ENCODE measurements around the gene ABCB9. TPM values are rescaled to one million over a fixed set of nuclear protein-coding genes. Genes with fewer than 3 reads are reported as not detected.

Gene ABCB9
- total RNA-seq, 4 donors from 2014 or later: 1.5 to 9.2 (median 1.7) TPM

DNA sequence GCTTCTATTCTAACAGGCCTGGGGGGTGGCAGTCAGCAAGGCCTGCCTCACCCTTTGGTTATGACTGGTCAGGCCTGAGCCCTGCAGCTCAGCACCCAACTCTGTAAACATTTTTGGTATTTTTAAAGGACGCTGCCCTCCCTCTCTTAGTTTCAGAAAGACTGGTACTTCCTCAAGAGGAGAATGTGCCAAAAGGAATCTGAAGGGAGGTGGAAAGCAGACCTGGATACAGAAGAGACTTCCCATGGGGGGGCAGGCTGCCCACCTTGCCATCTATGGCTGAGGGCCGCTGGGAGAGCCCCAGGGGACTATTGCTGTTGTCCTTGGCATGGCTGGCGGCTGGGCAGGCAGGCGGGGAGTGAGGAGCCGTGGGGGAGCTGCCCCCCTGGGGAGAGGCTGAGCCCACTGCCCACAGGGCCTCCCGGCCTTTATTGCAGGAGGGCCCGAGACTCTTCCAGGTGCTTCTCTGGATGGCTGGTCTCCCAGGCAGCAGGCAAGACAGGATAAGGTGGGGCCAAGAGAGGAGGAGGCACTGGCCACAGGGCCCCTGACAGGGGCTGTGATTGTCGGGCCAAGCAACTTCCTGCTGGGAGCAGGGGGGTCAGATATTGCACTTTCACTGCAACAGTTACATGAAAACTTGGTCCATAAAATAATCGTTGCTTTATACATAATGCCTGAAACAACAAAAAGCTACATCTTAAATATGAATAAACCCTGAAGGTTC is 17.7 kb upstream of the ABCB9 start:
- TF ChIP-seq, protein P1, sequence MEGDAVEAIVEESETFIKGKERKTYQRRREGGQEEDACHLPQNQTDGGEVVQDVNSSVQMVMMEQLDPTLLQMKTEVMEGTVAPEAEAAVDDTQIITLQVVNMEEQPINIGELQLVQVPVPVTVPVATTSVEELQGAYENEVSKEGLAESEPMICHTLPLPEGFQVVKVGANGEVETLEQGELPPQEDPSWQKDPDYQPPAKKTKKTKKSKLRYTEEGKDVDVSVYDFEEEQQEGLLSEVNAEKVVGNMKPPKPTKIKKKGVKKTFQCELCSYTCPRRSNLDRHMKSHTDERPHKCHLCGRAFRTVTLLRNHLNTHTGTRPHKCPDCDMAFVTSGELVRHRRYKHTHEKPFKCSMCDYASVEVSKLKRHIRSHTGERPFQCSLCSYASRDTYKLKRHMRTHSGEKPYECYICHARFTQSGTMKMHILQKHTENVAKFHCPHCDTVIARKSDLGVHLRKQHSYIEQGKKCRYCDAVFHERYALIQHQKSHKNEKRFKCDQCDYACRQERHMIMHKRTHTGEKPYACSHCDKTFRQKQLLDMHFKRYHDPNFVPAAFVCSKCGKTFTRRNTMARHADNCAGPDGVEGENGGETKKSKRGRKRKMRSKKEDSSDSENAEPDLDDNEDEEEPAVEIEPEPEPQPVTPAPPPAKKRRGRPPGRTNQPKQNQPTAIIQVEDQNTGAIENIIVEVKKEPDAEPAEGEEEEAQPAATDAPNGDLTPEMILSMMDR (IDR thresholded peaks at IDR 0.05; ENCODE audit: low read depth): no peak

DNA sequence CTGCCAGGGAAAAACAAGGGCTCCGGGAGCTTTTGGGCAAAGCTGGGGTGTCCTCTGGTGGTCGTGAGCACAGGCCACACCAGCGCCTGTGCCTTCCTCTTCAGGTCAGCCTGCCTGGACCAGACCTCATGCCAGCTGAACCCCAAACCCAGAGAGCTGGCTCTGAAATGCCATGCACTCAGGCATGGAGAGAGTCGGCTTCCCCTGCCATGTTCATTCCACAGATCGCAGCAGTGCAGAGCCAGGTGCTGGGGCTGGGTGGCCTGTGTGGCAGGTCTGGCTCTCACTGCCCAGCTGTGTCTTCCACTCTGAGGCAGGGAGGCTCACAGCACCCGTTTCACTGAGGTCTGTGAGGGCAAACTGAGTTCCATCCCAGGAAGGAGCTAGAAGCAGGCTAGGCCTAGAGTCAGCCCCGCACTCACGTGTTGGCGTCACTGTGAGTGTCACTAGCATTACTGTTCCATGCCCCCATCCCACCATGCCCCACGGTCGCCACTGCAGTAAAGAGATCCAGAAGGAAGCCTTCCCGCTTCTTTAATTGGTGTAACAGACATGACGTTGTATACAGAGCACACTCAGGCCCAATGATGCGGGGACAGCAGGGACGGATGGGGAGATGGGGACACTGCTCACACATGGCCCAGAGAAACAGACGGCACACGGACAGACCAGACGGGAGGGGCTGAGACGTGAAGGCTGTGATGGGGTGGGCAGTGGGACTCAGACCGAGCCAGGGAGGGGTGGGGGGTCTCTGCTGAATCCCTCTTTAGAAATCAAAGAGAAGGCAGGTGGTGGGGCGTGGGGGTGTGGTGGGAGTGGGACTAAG is 16.9 kb upstream of the ABCB9 start:
- TF ChIP-seq, protein P1 (IDR thresholded peaks at IDR 0.05; ENCODE audit: low read depth): no peak

DNA sequence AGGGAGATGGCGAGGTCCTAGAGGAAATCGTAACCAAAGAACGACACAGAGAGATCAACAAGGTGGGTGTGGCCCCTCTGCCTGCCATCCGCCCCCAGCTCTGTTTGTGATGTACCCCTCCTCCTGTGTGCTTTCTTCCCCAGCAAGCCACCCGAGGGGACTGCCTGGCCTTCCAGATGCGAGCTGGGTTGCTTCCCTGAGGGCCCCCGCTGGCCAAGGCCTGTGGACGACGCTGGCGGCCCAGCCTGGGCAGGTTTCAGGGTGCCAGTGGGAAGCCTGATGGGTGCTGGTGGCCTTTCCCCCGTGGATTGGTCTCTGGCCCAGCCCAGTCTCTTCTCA is 16.2 kb upstream of the ABCB9 start:
- TF ChIP-seq, protein P1 (IDR thresholded peaks at IDR 0.05; ENCODE audit: low read depth): no peak

DNA sequence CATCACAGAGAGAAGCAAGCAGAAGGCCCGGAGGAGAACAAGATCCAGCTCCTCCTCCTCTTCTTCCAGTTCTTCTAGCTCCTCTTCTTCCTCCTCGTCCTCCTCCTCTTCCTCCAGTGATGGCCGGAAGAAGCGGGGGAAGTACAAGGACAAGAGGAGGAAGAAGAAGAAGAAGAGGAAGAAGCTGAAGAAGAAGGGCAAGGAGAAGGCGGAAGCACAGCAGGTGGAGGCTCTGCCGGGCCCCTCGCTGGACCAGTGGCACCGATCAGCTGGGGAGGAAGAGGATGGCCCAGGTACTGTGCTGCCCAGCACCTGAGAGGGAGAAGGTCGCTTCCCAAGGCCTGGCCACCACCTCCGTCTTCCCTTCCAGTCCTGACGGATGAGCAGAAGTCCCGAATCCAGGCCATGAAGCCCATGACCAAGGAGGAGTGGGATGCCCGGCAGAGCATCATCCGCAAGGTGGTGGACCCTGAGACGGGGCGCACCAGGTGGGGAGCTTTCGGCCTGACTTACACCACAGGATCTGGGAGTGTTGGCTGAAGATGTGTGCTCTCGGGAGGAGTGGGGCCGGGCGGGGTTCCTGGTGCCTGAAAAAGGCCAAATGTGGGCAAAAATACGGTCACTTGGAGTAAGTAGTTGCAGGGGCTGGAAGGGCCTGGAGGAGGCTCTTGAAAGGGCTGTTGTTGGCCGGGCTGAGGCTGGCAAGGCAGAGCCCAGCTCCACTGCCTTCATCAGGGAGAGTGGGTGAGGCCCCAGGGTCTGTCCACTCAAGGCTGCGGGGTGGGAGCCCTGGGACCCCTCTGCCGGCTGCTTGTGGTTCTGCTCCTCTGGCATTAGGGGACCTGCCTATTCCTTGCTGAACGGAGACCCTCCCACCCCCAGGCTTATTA is 15.6 kb upstream of the ABCB9 start:
- TF ChIP-seq, protein P1 (IDR thresholded peaks at IDR 0.05; ENCODE audit: low read depth): no peak

DNA sequence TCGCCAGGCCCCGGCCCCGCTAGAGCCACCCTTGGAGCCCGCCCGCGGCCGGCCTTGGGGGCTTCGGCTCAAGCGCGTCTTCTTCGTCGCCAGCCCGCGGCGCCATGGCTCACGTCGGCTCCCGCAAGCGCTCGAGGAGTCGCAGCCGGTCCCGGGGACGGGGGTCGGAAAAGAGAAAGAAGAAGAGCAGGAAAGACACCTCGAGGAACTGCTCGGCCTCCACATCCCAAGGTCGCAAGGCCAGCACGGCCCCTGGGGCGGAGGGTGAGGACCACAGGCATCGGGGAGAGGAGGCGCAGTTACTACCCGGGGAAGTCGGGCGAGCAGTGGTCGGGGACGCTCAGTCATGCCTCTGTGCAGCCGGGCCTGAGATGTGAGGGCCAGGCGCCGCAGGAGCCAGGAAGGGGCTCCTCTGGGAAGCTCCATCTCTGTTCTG is 14.8 kb upstream of the ABCB9 start:
- TF ChIP-seq, protein P1 (IDR thresholded peaks at IDR 0.05; ENCODE audit: low read depth): no peak

DNA sequence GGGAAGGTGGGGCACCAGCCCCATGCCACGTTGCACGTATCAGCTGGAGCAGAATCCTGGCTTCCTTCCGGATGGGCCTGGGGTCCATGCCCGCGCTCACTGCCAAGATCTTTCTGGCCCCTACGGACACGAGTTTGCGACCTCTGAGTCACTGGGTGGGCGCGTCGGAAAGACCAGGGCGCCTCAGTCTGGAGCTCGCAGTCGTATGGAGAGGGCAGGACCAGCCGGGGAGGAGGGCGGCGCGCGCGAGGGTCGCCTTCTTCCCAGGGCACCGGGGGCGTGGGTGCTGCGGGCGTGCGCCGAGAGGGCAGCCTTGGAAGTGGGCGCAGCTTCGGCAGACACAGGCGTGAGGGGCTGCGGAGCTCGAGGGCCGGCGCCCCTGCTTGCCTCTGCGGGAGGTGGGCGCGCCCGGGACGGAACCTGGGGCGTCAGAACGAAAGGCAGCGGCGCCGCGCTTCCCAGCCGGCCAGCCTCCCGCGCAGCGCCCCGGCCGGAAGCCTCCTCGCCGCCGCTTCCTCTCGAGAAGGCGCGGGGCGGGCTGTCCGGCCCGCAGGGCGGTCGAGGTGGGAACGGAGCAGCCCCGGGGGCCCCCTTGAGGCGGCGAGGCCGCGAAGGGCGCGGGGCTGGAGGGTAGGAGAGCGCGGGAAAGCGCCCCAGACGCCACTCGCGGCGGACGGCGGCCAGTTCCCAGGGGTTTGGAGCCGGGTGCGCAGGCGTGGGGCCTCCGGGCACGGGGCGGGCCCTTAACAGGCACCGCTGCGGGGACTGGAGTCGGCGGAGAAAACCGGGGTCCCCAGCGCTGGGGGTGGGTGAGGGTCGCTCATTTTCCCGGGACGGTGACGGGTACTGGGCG is 14.1 kb upstream of the ABCB9 start, which contains the start of gene ARL6IP4:
Gene ARL6IP4, plus strand, starts transcription at position 499 of the 853 bp plus-strand sequence. CDS start 459 bp downstream, outside the sequence.
- TF ChIP-seq, protein P1 (IDR thresholded peaks at IDR 0.05; ENCODE audit: low read depth): no peak

Measured in subcutaneous adipose tissue (tissue), 4 donors.